Neutrophil (primary cell): Measurements from ENCODE around the gene BCAS1.

Experiments used
- H3K27ac ChIP-seq: fragments of 200-600 bp; sonication (generic); 2 replicates; pipeline ENCODE4 v1.5.1; 2016; ENCODE audit warnings: mild to moderate bottlenecking, moderate library complexity
- H3K27me3 ChIP-seq: fragments of 200-600 bp; sonication (generic); 2 replicates; pipeline ENCODE4 v1.6.0; 2016; ENCODE audit warnings: mild to moderate bottlenecking
- H3K36me3 ChIP-seq: fragments of 200-600 bp; sonication (generic); 2 replicates; pipeline ENCODE4 v1.5.1; 2017
- H3K4me1 ChIP-seq, 2 experiments: fragments of 200-600 bp in 1 of 2; sonication (generic) in 1 of 2; 1 replicate in 1 of 2; 2 replicates in 1 of 2; pipeline versions ENCODE4 v1.5.1 to v1.6.1; 2013 to 2016; ENCODE audit warnings: low read depth in 1 of 2, low read length in 1 of 2, mild to moderate bottlenecking in 1 of 2, moderate library complexity in 1 of 2; ENCODE audit not compliant: control insufficient read depth in 1 of 2, insufficient read depth in 1 of 2
- H3K4me3 ChIP-seq, 2 experiments: fragments of 200-600 bp in 1 of 2; sonication (generic) in 1 of 2; 1 replicate in 1 of 2; 2 replicates in 1 of 2; pipeline ENCODE4 v1.5.1; 2013 to 2016; ENCODE audit warnings: low read depth in 1 of 2, low read length in 1 of 2, mild to moderate bottlenecking in 1 of 2, moderate library complexity in 1 of 2
- H3K9me3 ChIP-seq: fragments of 200-600 bp; sonication (generic); 2 replicates; pipeline ENCODE4 v1.5.1; 2016
- CTCF ChIP-seq: fragments of 200-600 bp; sonication (generic); IDR thresholded peaks from 2 replicates; pipeline ENCODE4 v1.5.1; 2016; ENCODE audit warnings: antibody characterized with exemption

The BCAS1 gene

DNA sequence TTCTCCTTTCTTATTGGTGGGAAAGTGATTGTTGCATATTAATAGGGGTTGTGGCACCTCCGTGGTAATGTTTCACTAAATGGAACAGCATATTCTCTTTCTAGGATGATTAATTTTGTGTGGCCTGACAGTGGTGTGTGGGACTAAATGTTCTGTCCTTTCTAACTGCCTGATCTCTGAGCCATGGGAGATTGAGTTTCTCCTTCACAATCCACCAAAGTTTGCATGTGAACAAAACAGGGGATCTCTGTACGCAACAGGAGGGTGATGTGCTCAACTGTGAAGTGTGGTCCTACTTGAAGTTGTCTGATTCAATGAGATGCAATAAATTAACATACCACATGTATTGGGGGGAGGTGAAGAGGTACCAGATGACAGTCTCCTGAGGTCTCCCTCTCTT, 19.3 kb downstream of the BCAS1 start:
- no peaks in the 10 kb centered on the region for H3K9me3 ChIP-seq
- no peak overlapping the region for H3K4me3 ChIP-seq
- H3K4me1 ChIP-seq = no peaks in the 10 kb centered on the region
- no peaks in the 10 kb centered on the region for H3K27me3 ChIP-seq
- no peak overlapping the region for H3K27ac ChIP-seq
- H3K36me3 ChIP-seq = no peaks in the 10 kb centered on the region
- TF ChIP-seq CTCF = no peak

GRCh38 chr20:54048891-54049545, 21.4 kb downstream of the BCAS1 start:
- no peaks in the 10 kb centered on the region for H3K36me3 ChIP-seq
- H3K4me1 ChIP-seq = no peaks in the 10 kb centered on the region
- no peaks in the 10 kb centered on the region for H3K27me3 ChIP-seq
- no peaks in the 10 kb centered on the region for H3K9me3 ChIP-seq
- H3K4me3 ChIP-seq = no peak overlapping the region
- no peak overlapping the region for H3K27ac ChIP-seq
- no peak for TF ChIP-seq CTCF

DNA sequence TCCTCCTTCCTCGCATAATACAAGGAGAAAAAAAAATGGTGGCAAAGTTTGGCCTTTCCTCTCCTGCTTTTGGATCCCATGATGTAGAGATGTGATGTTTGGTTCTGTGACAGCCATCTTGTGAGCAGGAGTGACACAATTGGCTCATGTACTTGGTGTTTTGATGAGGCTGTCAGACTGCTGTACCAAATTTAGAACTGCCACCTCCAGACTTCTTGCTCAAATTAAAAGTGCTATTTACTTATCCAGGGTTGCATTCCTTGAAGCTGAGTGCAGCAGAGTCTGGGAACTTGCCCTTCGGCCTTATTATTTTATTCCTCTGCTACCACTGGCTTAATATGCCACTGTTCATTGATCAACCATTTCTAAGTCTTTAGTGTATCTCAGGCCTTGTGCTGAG, 21.9 kb downstream of the BCAS1 start:
- Histone ChIP-seq H3K9me3 (no peaks in the 10 kb centered on the region), H3K4me1 (no peaks in the 10 kb centered on the region), H3K4me3 (no peak overlapping the region), H3K27ac (no peak overlapping the region), H3K36me3 (no peaks in the 10 kb centered on the region), H3K27me3 (no peaks in the 10 kb centered on the region)
- no peak for TF ChIP-seq CTCF

DNA sequence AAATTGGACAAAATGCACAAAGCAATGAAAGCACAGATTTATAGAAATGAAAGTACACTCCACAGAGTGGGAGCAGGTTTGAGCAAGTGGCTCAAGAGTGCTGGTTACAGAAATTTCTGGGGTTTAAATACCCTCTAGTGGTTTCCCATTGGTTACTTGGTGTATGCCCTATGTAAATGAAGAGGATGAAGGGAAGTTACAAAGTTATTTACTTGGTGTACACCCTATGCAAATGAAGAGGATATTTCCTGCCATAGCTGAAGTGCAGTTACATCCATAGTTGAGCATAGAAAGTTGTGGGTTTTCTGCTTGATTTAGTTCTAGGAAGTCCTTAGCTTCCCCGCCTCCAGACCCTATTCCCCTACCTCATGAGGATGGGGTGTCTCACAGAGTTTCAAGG, 22.7 kb downstream of the BCAS1 start:
- Histone ChIP-seq H3K4me3 (no peak overlapping the region), H3K4me1 (no peaks in the 10 kb centered on the region), H3K27me3 (no peaks in the 10 kb centered on the region), H3K36me3 (no peaks in the 10 kb centered on the region), H3K27ac (no peak overlapping the region), H3K9me3 (no peaks in the 10 kb centered on the region)
- TF ChIP-seq CTCF = no peak

DNA sequence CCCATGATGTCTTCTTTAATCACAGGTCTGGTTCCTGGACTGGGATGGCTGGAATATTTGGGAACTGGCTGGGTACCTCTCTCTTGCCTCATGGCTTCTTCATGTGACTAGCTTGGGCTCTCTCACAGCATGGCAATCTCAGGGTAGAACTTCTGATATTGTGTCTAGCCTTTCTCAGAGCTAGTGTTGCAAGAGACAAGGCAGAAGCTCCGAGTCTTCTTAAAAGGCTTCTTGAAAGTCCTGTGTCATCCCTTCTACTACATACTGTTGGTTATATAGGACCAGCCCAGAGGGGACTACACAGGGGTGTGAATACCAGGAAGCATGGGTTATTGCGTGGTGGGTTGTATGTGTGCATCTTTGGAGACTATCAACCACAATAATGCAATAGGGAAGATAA, 23.3 kb downstream of the BCAS1 start:
- Histone ChIP-seq H3K27ac (no peak overlapping the region), H3K36me3 (no peaks in the 10 kb centered on the region), H3K4me3 (no peak overlapping the region), H3K27me3 (no peaks in the 10 kb centered on the region), H3K9me3 (no peaks in the 10 kb centered on the region), H3K4me1 (no peaks in the 10 kb centered on the region)
- no peak for TF ChIP-seq CTCF

- H3K27me3 ChIP-seq = peaks cover 7% of the 10 kb centered on the region
- no peaks in the 10 kb centered on the region for H3K36me3 ChIP-seq
- H3K4me3 ChIP-seq = no peak overlapping the region
- H3K4me1 ChIP-seq = no peaks in the 10 kb centered on the region
- no peak for TF ChIP-seq CTCF
- H3K27ac ChIP-seq = no peak overlapping the region
- no peaks in the 10 kb centered on the region for H3K9me3 ChIP-seq
Measured at GRCh38 chr20:54044156-54044555, 26.2 kb downstream of the BCAS1 start.
